WTC11 (cell line): ENCODE results near the gene DNAJB2.

ENCODE experiments used
- FOXJ3 ChIP-seq: sonication (generic); formaldehyde crosslinking; IDR thresholded peaks from 2 replicates; pipeline ENCODE4 v1.9.0; 2021; ENCODE audit warnings: missing genetic modification reagents, mild to moderate bottlenecking, borderline replicate concordance
- NFE2L1 ChIP-seq: sonication (generic); formaldehyde crosslinking; IDR thresholded peaks from 2 replicates; pipeline ENCODE4 v1.8.1; 2023; ENCODE audit warnings: missing genetic modification reagents
- NFYB ChIP-seq: sonication (generic); formaldehyde crosslinking; conservative IDR thresholded peaks from 2 replicates; pipeline ENCODE4 v1.8.0; 2022; ENCODE audit warnings: low read depth, missing genetic modification reagents
- NR2C2 ChIP-seq: sonication (generic); formaldehyde crosslinking; IDR thresholded peaks from 2 replicates; pipeline ENCODE4 v1.8.0; 2022; ENCODE audit warnings: mild to moderate bottlenecking, missing genetic modification reagents
- SP1 ChIP-seq: sonication (generic); formaldehyde crosslinking; conservative IDR thresholded peaks from 2 replicates; pipeline ENCODE4 v1.8.1; 2022; ENCODE audit warnings: missing genetic modification reagents
- ZNF317 ChIP-seq: sonication (generic); formaldehyde crosslinking; IDR thresholded peaks from 2 replicates; pipeline ENCODE4 v1.8.1; 2023; ENCODE audit warnings: low read depth, mild to moderate bottlenecking, moderate library complexity, missing genetic modification reagents, borderline replicate concordance
- TF ChIP-seq, protein P1 (sequence below): fragments of 200-600 bp; IDR thresholded peaks from 2 replicates; pipeline ENCODE4 v1.8.0; 2022; ENCODE audit warnings: antibody characterized with exemption
- TF ChIP-seq, protein P2 (sequence below): sonication (generic); formaldehyde crosslinking; IDR thresholded peaks from 2 replicates; pipeline ENCODE4 v1.8.0; 2022; ENCODE audit warnings: mild to moderate bottlenecking, missing genetic modification reagents
- TF ChIP-seq, protein P3 (sequence below): sonication (generic); formaldehyde crosslinking; IDR thresholded peaks from 2 replicates; pipeline ENCODE4 v1.8.0; 2022; ENCODE audit warnings: mild to moderate bottlenecking, missing genetic modification reagents
- TF ChIP-seq, protein P4 (sequence below): sonication (generic); formaldehyde crosslinking; IDR thresholded peaks from 2 replicates; pipeline ENCODE4 v1.8.0; 2022; ENCODE audit warnings: mild to moderate bottlenecking, missing genetic modification reagents

DNA sequence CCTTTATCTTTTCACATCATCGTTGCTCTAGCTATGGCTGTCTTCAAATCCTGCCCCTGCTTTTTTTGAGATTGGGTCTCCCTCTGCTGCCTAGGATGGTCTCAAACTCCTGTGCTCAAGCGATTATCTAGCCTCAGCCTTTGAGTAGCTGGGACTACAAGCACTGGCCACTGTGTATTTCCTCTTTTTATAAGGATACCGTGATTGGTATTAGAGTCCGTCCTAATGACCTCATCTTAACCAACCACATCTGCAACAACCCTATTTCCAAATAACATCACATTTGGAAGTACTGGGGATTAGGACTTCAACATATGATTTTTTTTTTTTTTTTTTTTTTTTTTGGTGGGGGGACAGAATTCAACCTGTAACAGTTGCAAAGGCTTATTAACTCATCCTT is 44.3 kb downstream of the DNAJB2 start:
- TF ChIP-seq, protein P1, sequence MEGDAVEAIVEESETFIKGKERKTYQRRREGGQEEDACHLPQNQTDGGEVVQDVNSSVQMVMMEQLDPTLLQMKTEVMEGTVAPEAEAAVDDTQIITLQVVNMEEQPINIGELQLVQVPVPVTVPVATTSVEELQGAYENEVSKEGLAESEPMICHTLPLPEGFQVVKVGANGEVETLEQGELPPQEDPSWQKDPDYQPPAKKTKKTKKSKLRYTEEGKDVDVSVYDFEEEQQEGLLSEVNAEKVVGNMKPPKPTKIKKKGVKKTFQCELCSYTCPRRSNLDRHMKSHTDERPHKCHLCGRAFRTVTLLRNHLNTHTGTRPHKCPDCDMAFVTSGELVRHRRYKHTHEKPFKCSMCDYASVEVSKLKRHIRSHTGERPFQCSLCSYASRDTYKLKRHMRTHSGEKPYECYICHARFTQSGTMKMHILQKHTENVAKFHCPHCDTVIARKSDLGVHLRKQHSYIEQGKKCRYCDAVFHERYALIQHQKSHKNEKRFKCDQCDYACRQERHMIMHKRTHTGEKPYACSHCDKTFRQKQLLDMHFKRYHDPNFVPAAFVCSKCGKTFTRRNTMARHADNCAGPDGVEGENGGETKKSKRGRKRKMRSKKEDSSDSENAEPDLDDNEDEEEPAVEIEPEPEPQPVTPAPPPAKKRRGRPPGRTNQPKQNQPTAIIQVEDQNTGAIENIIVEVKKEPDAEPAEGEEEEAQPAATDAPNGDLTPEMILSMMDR: no peak
- TF ChIP-seq NFE2L1 (CRISPR knock-in tag): no peak
- TF ChIP-seq SP1: no peak
- TF ChIP-seq ZNF317: no peak
- TF ChIP-seq FOXJ3 (CRISPR knock-in tag): no peak
- TF ChIP-seq, protein P2, sequence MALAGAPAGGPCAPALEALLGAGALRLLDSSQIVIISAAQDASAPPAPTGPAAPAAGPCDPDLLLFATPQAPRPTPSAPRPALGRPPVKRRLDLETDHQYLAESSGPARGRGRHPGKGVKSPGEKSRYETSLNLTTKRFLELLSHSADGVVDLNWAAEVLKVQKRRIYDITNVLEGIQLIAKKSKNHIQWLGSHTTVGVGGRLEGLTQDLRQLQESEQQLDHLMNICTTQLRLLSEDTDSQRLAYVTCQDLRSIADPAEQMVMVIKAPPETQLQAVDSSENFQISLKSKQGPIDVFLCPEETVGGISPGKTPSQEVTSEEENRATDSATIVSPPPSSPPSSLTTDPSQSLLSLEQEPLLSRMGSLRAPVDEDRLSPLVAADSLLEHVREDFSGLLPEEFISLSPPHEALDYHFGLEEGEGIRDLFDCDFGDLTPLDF (CRISPR knock-in tag): no peak
- TF ChIP-seq, protein P3, sequence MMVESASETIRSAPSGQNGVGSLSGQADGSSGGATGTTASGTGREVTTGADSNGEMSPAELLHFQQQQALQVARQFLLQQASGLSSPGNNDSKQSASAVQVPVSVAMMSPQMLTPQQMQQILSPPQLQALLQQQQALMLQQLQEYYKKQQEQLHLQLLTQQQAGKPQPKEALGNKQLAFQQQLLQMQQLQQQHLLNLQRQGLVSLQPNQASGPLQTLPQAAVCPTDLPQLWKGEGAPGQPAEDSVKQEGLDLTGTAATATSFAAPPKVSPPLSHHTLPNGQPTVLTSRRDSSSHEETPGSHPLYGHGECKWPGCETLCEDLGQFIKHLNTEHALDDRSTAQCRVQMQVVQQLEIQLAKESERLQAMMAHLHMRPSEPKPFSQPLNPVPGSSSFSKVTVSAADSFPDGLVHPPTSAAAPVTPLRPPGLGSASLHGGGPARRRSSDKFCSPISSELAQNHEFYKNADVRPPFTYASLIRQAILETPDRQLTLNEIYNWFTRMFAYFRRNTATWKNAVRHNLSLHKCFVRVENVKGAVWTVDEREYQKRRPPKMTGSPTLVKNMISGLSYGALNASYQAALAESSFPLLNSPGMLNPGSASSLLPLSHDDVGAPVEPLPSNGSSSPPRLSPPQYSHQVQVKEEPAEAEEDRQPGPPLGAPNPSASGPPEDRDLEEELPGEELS (CRISPR knock-in tag): no peak
- TF ChIP-seq, protein P4, sequence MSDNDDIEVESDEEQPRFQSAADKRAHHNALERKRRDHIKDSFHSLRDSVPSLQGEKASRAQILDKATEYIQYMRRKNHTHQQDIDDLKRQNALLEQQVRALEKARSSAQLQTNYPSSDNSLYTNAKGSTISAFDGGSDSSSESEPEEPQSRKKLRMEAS (CRISPR knock-in tag): no peak
- no peak for TF ChIP-seq NFYB (CRISPR knock-in tag)
- no peak for TF ChIP-seq NR2C2 (CRISPR knock-in tag)
